Measurements from ENCODE around the gene ROMO1.
"Not testable (repeated sequence)": the region's sequence is repeated elsewhere in the genome, so short reads cannot be mapped to it uniquely, and the experiment has no call there.

The ROMO1 gene

GRCh38 chr20:35729836-35730582 lies 30.8 kb downstream of the ROMO1 start:
- no peak for DNase-seq (ENCODE audit: low read depth in 2 of 3, low spot score in 2 of 3)

GRCh38 chr20:35730583-35731468 lies 31.6 kb downstream of the ROMO1 start:
- no peak for DNase-seq (ENCODE audit: low read depth in 2 of 3, low spot score in 2 of 3)

- no peak for DNase-seq (ENCODE audit: low read depth in 2 of 3, low spot score in 2 of 3)
Measured at GRCh38 chr20:35731469-35731788, 32.2 kb downstream of the ROMO1 start.

- DNase-seq (ENCODE audit: low read depth in 2 of 3, low spot score in 2 of 3) = no peak
Measured at GRCh38 chr20:35731862-35732643, 32.8 kb downstream of the ROMO1 start.

- no peak for DNase-seq (ENCODE audit: low read depth in 2 of 3, low spot score in 2 of 3)
Measured at GRCh38 chr20:35732644-35732982, 33.4 kb downstream of the ROMO1 start.

- no peak for DNase-seq (ENCODE audit: low read depth in 2 of 3, low spot score in 2 of 3)
Measured at GRCh38 chr20:35734374-35734773, 35.2 kb downstream of the ROMO1 start.

GRCh38 chr20:35734777-35735649 lies 35.8 kb downstream of the ROMO1 start:
- no peak for DNase-seq (ENCODE audit: low read depth in 2 of 3, low spot score in 2 of 3)

GRCh38 chr20:35735826-35736470 lies 36.7 kb downstream of the ROMO1 start:
- no peak for DNase-seq (ENCODE audit: low read depth in 2 of 3, low spot score in 2 of 3)

- no peak for DNase-seq (ENCODE audit: low read depth in 2 of 3, low spot score in 2 of 3)
Measured at GRCh38 chr20:35737865-35738333, 38.7 kb downstream of the ROMO1 start.

GRCh38 chr20:35738410-35739179 lies 39.4 kb downstream of the ROMO1 start:
- DNase-seq (ENCODE audit: low read depth in 2 of 3, low spot score in 2 of 3) = no peak

- no peak for DNase-seq (ENCODE audit: low read depth in 2 of 3, low spot score in 2 of 3)
Measured at GRCh38 chr20:35739294-35740163, 40.3 kb downstream of the ROMO1 start.

GRCh38 chr20:35741892-35742740 lies 42.9 kb downstream of the ROMO1 start, which contains the start of gene RBM39:
Gene RBM39, minus strand, starts transcription at chr20:35742260. Its CDS starts 1,386 bp downstream, at chr20:35740874.
- peak; percentile 92 to 97 (median 95) for DNase-seq (ENCODE audit: low read depth in 2 of 3, low spot score in 2 of 3)

GRCh38 chr20:35742741-35743523 lies 43.7 kb downstream of the ROMO1 start:
- no peak for DNase-seq (ENCODE audit: low read depth in 2 of 3, low spot score in 2 of 3)

GRCh38 chr20:35743693-35744491 lies 44.7 kb downstream of the ROMO1 start:
- no peak for DNase-seq (ENCODE audit: low read depth in 2 of 3, low spot score in 2 of 3)

- DNase-seq (ENCODE audit: low read depth in 2 of 3, low spot score in 2 of 3) = not testable (repeated sequence)
Measured at GRCh38 chr20:35744492-35744841, 45.3 kb downstream of the ROMO1 start.
